Measurements from ENCODE around the gene CCDC78. TPM values are rescaled to one million over a fixed set of nuclear protein-coding genes. Genes with fewer than 3 reads are reported as not detected.

CCDC78 gene
- total RNA-seq, 2 experiments from 2014 or later: 1.2 to 2.7 TPM

GRCh38 chr16:740764-741505 lies 14.7 kb upstream of the CCDC78 start, which contains the start of gene CIAO3:
Gene CIAO3, minus strand, starts transcription at chr16:740997. Its CDS starts 12 bp downstream, at chr16:740985.
- peak within 1 kb of the TSS; percentile 83 for H3K4me3 Mint-ChIP-seq
- no peaks in the 10 kb centered on the region for H3K9me3 ChIP-seq (ENCODE audit: control insufficient read depth in 1 of 2, insufficient read depth in 1 of 2, low read length in 2 of 2)
- peak within 1 kb of the TSS; percentile 62 for H3K27ac Mint-ChIP-seq
- DNase-seq (peak; percentile 83 to 96 (median 91)), ATAC-seq (ENCODE audit: poor library complexity) (peak; percentile 94)
- H3K4me1 ChIP-seq (ENCODE audit: insufficient read depth, low read length): peaks cover 20% of the 10 kb centered on the region
- intact Hi-C loops (cut with DNase I, micrococcal nuclease): loop anchor here (1.0 kb wide), 3 partner anchors 30 to 66 kb away; partner anchors contain the start of genes CHTF18 (in 1 of the 2) and RPUSD1 (in 1 of the 2)
- CTCF ChIA-PET: interaction anchor here (0.8 to 1.9 kb wide), 7 partner anchors 12 to 152 kb away, joined by 3 to 9 read pairs (median 8); partner anchors contain the start of genes ANTKMT, CHTF18, METRN and RPUSD1
- H3K36me3 Mint-ChIP-seq (ENCODE audit: low read depth): peaks cover 12% of the 10 kb centered on the region
- no peaks in the 10 kb centered on the region for H3K4me1 Mint-ChIP-seq (ENCODE audit: low read depth)
- POLR2A ChIA-PET: interaction anchor here (0.8 to 1.7 kb wide), 6 partner anchors 13 to 47 kb away, joined by 3 to 7 read pairs (median 6); partner anchors contain the start of genes ANTKMT, CCDC78, CHTF18 and RPUSD1
- H3K9me3 Mint-ChIP-seq: no peaks in the 10 kb centered on the region
- H3K27ac ChIP-seq (ENCODE audit: low read depth in 1 of 2, low read length in 2 of 2): peak within 1 kb of the TSS; percentile 64 to 73
- no peaks in the 10 kb centered on the region for H3K27me3 Mint-ChIP-seq
- TF ChIP-seq CTCF (IDR thresholded peaks at IDR 0.05): peak; percentile 97
- H3K36me3 ChIP-seq (ENCODE audit: insufficient read depth, low read length): peaks cover 27% of the 10 kb centered on the region
- H3K4me3 ChIP-seq (ENCODE audit: low read length): peak within 1 kb of the TSS; percentile 88
- H3K27me3 ChIP-seq (ENCODE audit: control insufficient read depth in 1 of 2, insufficient read depth in 2 of 2, low read length in 2 of 2): no peaks in the 10 kb centered on the region

GRCh38 chr16:740459-740763 lies 14.2 kb upstream of the CCDC78 start:
- DNase-seq (no peak), ATAC-seq (ENCODE audit: poor library complexity) (peak; percentile 4)
- Mint-ChIP-seq H3K4me1 (ENCODE audit: low read depth) (no peaks in the 10 kb centered on the region), H3K27me3 (no peaks in the 10 kb centered on the region), H3K36me3 (ENCODE audit: low read depth) (peaks cover 18% of the 10 kb centered on the region), H3K27ac (no peak overlapping the region), H3K4me3 (peak overlapping the region; percentile 83), H3K9me3 (no peaks in the 10 kb centered on the region)
- no peaks in the 10 kb centered on the region for H3K27me3 ChIP-seq (ENCODE audit: control insufficient read depth in 1 of 2, insufficient read depth in 2 of 2, low read length in 2 of 2)
- ChIA-PET CTCF (interaction anchor here (1.2 to 1.9 kb wide), 6 partner anchors 11 to 152 kb away, joined by 3 to 9 read pairs (median 8); partner anchors contain the start of genes ANTKMT and METRN), POLR2A (interaction anchor here (0.8 to 1.7 kb wide), 6 partner anchors 12 to 47 kb away, joined by 3 to 7 read pairs (median 6); partner anchors contain the start of genes ANTKMT, CCDC78, CHTF18 and RPUSD1)
- H3K4me1 ChIP-seq (ENCODE audit: insufficient read depth, low read length): peaks cover 20% of the 10 kb centered on the region
- intact Hi-C loops (cut with DNase I, micrococcal nuclease): no loop called here
- TF ChIP-seq CTCF (IDR thresholded peaks at IDR 0.05): no peak
- H3K9me3 ChIP-seq (ENCODE audit: control insufficient read depth in 1 of 2, insufficient read depth in 1 of 2, low read length in 2 of 2): no peaks in the 10 kb centered on the region
- peak overlapping the region; percentile 88 for H3K4me3 ChIP-seq (ENCODE audit: low read length)
- peak overlapping the region; percentile 64 to 73 for H3K27ac ChIP-seq (ENCODE audit: low read depth in 1 of 2, low read length in 2 of 2)
- H3K36me3 ChIP-seq (ENCODE audit: insufficient read depth, low read length): peaks cover 32% of the 10 kb centered on the region

- peaks cover 23% of the 10 kb centered on the region for H3K36me3 Mint-ChIP-seq (ENCODE audit: low read depth)
- Histone ChIP-seq H3K9me3 (ENCODE audit: control insufficient read depth in 1 of 2, insufficient read depth in 1 of 2, low read length in 2 of 2) (no peaks in the 10 kb centered on the region), H3K4me1 (ENCODE audit: insufficient read depth, low read length) (peaks cover 20% of the 10 kb centered on the region), H3K27ac (ENCODE audit: low read depth in 1 of 2, low read length in 2 of 2) (no peak overlapping the region), H3K4me3 (ENCODE audit: low read length) (peak overlapping the region; percentile 88), H3K36me3 (ENCODE audit: insufficient read depth, low read length) (peaks cover 37% of the 10 kb centered on the region), H3K27me3 (ENCODE audit: control insufficient read depth in 1 of 2, insufficient read depth in 2 of 2, low read length in 2 of 2) (no peaks in the 10 kb centered on the region)
- ChIA-PET CTCF (interaction anchor here (1.4 to 1.9 kb wide), 5 partner anchors 11 to 45 kb away, joined by 3 to 9 read pairs (median 8); partner anchors contain the start of genes ANTKMT and METRN), POLR2A (interaction anchor here (0.8 to 1.7 kb wide), 7 partner anchors 11 to 48 kb away, joined by 3 to 7 read pairs (median 5); partner anchors contain the start of genes ANTKMT, CHTF18 and RPUSD1)
- no peaks in the 10 kb centered on the region for H3K4me1 Mint-ChIP-seq (ENCODE audit: low read depth)
- intact Hi-C loops (cut with DNase I, micrococcal nuclease): no loop called here
- H3K27me3 Mint-ChIP-seq: no peaks in the 10 kb centered on the region
- no peak for TF ChIP-seq CTCF (IDR thresholded peaks at IDR 0.05)
- ATAC-seq (ENCODE audit: poor library complexity) (no peak), DNase-seq (no peak)
- peak overlapping the region; percentile 60 for H3K4me3 Mint-ChIP-seq
- H3K9me3 Mint-ChIP-seq: no peaks in the 10 kb centered on the region
- no peak overlapping the region for H3K27ac Mint-ChIP-seq
These were observed 13.6 kb upstream of the CCDC78 start for GRCh38 chr16:739560-740458.
